ENCODE data around the gene MYO1E. TPM values are rescaled to one million over a fixed set of nuclear protein-coding genes. Genes with fewer than 3 reads are reported as not detected.

The MYO1E gene
- total and polyA plus RNA-seq, 2 of the 4 experiments (the other 2 are of a cell fraction): 13.4 to 37.3 TPM

DNA sequence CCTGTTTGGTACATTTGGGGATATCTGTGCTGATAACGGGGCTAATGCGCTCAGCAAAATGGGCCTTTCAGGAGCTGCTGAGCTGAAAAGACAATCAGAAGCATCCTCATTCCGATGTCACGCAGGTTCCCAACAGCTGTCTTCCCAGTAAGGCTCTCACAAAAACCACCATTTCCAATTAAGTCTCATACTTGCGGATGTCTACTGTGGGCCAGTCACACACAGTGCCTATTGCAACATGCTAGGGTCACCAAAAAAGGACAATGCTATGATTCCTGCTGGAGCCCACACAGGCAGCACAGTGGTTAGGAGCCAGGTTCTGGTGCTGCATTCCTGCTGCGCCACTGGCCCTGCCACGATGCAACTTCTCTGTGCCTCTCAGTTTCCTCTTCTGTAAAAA is 182.4 kb downstream of the MYO1E start:
- H3K23ac ChIP-seq (ENCODE audit: low read depth, low read length): no peak overlapping the region
- 100% methylated on average over 2 of the region's 7 CpGs; no CpG with 5 or more reads in 1 of the 2 experiments for whole genome bisulfite sequencing, 2 experiments (ENCODE audit: extremely low coverage in 2 of 2, insufficient read length in 1 of 2)
- ATAC-seq (ENCODE audit: low read depth) (no peak), DNase-seq (no peak)
- peak overlapping the region; percentile 38 for H2AK5ac ChIP-seq (ENCODE audit: low read depth, low read length)
- H3K4me2 ChIP-seq (ENCODE audit: low read depth, low read length): no peak overlapping the region
- H3K9ac ChIP-seq (ENCODE audit: low read depth, low read length): no peak overlapping the region
- no peak overlapping the region for H2BK5ac ChIP-seq (ENCODE audit: low read depth, low read length, poor library complexity, severe bottlenecking)
- H2BK15ac ChIP-seq (ENCODE audit: low read depth, low read length): peak overlapping the region; percentile 25; the same call in 2 of the 3 replicates
- H3K27ac ChIP-seq (ENCODE audit: insufficient read depth, low read length): no peak overlapping the region
- peak overlapping the region; percentile 43; the same call in 1 of the 2 replicates for H3K14ac ChIP-seq (replicated peaks; ENCODE audit: low read depth, low read length)
- peak overlapping the region in 1 of 2 experiments; percentile 77; a peak in 1 of 4 replicates for H4K8ac ChIP-seq (ENCODE audit: low read depth in 2 of 2, low read length in 2 of 2)
- no peak overlapping the region for H3K4me3 ChIP-seq (ENCODE audit: insufficient read depth, low read depth, low read length)
- peak overlapping the region; percentile 17; the same call in 1 of the 2 replicates for H3K4ac ChIP-seq (ENCODE audit: low read depth, low read length)
- intact Hi-C loops (cut with micrococcal nuclease): no loop called here
- in situ Hi-C loops (cut with MboI; ENCODE audit: low sequenced_read_pairs): no loop called here
- peaks cover 5% of the 10 kb centered on the region for H4K20me1 ChIP-seq (ENCODE audit: insufficient read depth, low read length)
- ChIA-PET POLR2A (ENCODE audit: unreplicated experiment) (no interaction called here), CTCF (no interaction called here)
- H3K9me3 ChIP-seq (ENCODE audit: control insufficient read depth, insufficient read depth, low read length): peaks cover 2% of the 10 kb centered on the region; the same call in 1 of the 2 replicates
- H3K36me3 ChIP-seq (ENCODE audit: control insufficient read depth, insufficient read depth, low read length): peaks cover 21% of the 10 kb centered on the region
- peak overlapping the region; percentile 5; the same call in 1 of the 2 replicates for H2BK20ac ChIP-seq (ENCODE audit: low read depth, low read length)
- peaks cover 11% of the 10 kb centered on the region for H3K4me1 ChIP-seq (ENCODE audit: control insufficient read depth, insufficient read depth, low read length)
- H3K79me1 ChIP-seq (ENCODE audit: low read depth in 1 of 2, low read length in 2 of 2): peaks cover 8 to 41% of the 10 kb centered on the region in 2 experiments; a peak in 3 of 4 replicates
- H2BK120ac ChIP-seq (ENCODE audit: low read depth, low read length): 0 out of 2 replicates have a peak overlapping the region, but pooled peaks have one; percentile 83
- H2AK9ac ChIP-seq (replicated peaks; ENCODE audit: low read depth, low read length, poor library complexity): peak overlapping the region; percentile 1
- H3K27me3 ChIP-seq (ENCODE audit: control insufficient read depth, insufficient read depth, low read length): no peaks in the 10 kb centered on the region
- no peak overlapping the region for H3K56ac ChIP-seq (ENCODE audit: extremely low read depth, insufficient read depth, low read length)
- 0 out of 2 replicates have a peak overlapping the region, but pooled peaks have one; percentile 47 for H4K91ac ChIP-seq (ENCODE audit: insufficient read depth, low read depth, low read length)
- no peak overlapping the region for H3K18ac ChIP-seq (ENCODE audit: low read depth, low read length)
- H3K9me1 ChIP-seq (ENCODE audit: insufficient read depth, low read length): peaks cover 19% of the 10 kb centered on the region
- TF ChIP-seq, protein P1, sequence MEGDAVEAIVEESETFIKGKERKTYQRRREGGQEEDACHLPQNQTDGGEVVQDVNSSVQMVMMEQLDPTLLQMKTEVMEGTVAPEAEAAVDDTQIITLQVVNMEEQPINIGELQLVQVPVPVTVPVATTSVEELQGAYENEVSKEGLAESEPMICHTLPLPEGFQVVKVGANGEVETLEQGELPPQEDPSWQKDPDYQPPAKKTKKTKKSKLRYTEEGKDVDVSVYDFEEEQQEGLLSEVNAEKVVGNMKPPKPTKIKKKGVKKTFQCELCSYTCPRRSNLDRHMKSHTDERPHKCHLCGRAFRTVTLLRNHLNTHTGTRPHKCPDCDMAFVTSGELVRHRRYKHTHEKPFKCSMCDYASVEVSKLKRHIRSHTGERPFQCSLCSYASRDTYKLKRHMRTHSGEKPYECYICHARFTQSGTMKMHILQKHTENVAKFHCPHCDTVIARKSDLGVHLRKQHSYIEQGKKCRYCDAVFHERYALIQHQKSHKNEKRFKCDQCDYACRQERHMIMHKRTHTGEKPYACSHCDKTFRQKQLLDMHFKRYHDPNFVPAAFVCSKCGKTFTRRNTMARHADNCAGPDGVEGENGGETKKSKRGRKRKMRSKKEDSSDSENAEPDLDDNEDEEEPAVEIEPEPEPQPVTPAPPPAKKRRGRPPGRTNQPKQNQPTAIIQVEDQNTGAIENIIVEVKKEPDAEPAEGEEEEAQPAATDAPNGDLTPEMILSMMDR (conservative IDR thresholded peaks at IDR 0.05; ENCODE audit: low read depth, low read length): no peak
- TF ChIP-seq CEBPB (IDR thresholded peaks at IDR 0.05; ENCODE audit: low read depth, low read length): no peak
- TF ChIP-seq, protein P2, sequence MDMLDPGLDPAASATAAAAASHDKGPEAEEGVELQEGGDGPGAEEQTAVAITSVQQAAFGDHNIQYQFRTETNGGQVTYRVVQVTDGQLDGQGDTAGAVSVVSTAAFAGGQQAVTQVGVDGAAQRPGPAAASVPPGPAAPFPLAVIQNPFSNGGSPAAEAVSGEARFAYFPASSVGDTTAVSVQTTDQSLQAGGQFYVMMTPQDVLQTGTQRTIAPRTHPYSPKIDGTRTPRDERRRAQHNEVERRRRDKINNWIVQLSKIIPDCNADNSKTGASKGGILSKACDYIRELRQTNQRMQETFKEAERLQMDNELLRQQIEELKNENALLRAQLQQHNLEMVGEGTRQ (IDR thresholded peaks at IDR 0.05; ENCODE audit: low read depth, low read length): no peak
- TF ChIP-seq FOS (IDR thresholded peaks at IDR 0.05; ENCODE audit: low read depth, low read length): no peak
- no peak for TF ChIP-seq POLR2A (IDR thresholded peaks at IDR 0.05; ENCODE audit: low read depth, low read length)
- TF ChIP-seq MAFK (IDR thresholded peaks at IDR 0.05; ENCODE audit: low read depth, low read length): no peak
- no peak for TF ChIP-seq NFE2L2 (IDR thresholded peaks at IDR 0.05; ENCODE audit: low read depth, low read length)
- TF ChIP-seq, protein P3, sequence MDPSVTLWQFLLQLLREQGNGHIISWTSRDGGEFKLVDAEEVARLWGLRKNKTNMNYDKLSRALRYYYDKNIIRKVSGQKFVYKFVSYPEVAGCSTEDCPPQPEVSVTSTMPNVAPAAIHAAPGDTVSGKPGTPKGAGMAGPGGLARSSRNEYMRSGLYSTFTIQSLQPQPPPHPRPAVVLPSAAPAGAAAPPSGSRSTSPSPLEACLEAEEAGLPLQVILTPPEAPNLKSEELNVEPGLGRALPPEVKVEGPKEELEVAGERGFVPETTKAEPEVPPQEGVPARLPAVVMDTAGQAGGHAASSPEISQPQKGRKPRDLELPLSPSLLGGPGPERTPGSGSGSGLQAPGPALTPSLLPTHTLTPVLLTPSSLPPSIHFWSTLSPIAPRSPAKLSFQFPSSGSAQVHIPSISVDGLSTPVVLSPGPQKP (IDR thresholded peaks at IDR 0.05; ENCODE audit: borderline replicate concordance, low read depth, low read length): no peak
- TF ChIP-seq RFX5 (IDR thresholded peaks at IDR 0.05; ENCODE audit: low read depth, low read length): no peak
- no peak for TF ChIP-seq SMC3 (IDR thresholded peaks at IDR 0.05; ENCODE audit: low read depth, low read length)
- TF ChIP-seq MAZ (IDR thresholded peaks at IDR 0.05; ENCODE audit: borderline replicate concordance, low read depth, low read length): no peak
- TF ChIP-seq BHLHE40 (IDR thresholded peaks at IDR 0.05; ENCODE audit: low read depth, low read length): no peak
- no peak for TF ChIP-seq RCOR1 (IDR thresholded peaks at IDR 0.05; ENCODE audit: insufficient replicate concordance, low read length)
- no peak for TF ChIP-seq CHD1 (IDR thresholded peaks at IDR 0.05; ENCODE audit: low read depth, low read length)
- TF ChIP-seq MXI1 (IDR thresholded peaks at IDR 0.05; ENCODE audit: borderline replicate concordance, low read depth, low read length): no peak
- TF ChIP-seq RAD21 (IDR thresholded peaks at IDR 0.05; ENCODE audit: low read length): no peak
- BruUV-seq (replicated peaks): no TSS peak
- dilution Hi-C loops (cut with HindIII; ENCODE audit: low sequenced_read_pairs, unreplicated experiment): no loop called here
- H4K5ac ChIP-seq (ENCODE audit: low read depth, low read length): no peak overlapping the region
- no peak overlapping the region for H2AFZ ChIP-seq (replicated peaks; ENCODE audit: low read length, poor library complexity)

All from IMR-90 (cell line).